Activated CD4-positive, alpha-beta T cell treated with anti-CD3 and anti-CD28 coated beads, Interleukin-2, Interleukin-6, amounts not matched to agents 100 ng/mL and 50 ng/mL, durations not matched to agents 16 hours and 8 hours (primary cell): ENCODE results near the gene ADORA2A.

Source experiments
- DNase-seq: peaks from one replicate; pipeline ENCODE4 v3.0.0-alpha.2; 2020

ADORA2A gene

GRCh38 chr22:24404561-24405275, 22.7 kb upstream of the ADORA2A start:
- DNase-seq, result no peak

GRCh38 chr22:24405631-24406321, 21.6 kb upstream of the ADORA2A start:
- no peak for DNase-seq

GRCh38 chr22:24406322-24407277, 20.8 kb upstream of the ADORA2A start:
- no peak for DNase-seq

GRCh38 chr22:24407278-24407665, 20.1 kb upstream of the ADORA2A start:
- DNase-seq, result no peak

- no peak for DNase-seq
These were observed 19.5 kb upstream of the ADORA2A start for GRCh38 chr22:24407884-24408283.

- no peak for DNase-seq
These were observed 18.8 kb upstream of the ADORA2A start for GRCh38 chr22:24408630-24409029.

GRCh38 chr22:24409707-24410106, 17.7 kb upstream of the ADORA2A start:
- no peak for DNase-seq

GRCh38 chr22:24410110-24410856, 17.1 kb upstream of the ADORA2A start:
- peak; percentile 54 for DNase-seq

GRCh38 chr22:24411256-24412004, 16.0 kb upstream of the ADORA2A start:
- DNase-seq, result no peak

GRCh38 chr22:24412274-24412673, 15.1 kb upstream of the ADORA2A start:
- DNase-seq, result no peak

- DNase-seq, result no peak
These were observed 14.1 kb upstream of the ADORA2A start for GRCh38 chr22:24413271-24413670.

GRCh38 chr22:24413736-24414385, 13.5 kb upstream of the ADORA2A start:
- DNase-seq, result no peak

GRCh38 chr22:24414523-24414922, 12.9 kb upstream of the ADORA2A start:
- DNase-seq, result no peak

- no peak for DNase-seq
These were observed 12.1 kb upstream of the ADORA2A start for GRCh38 chr22:24414984-24415945.

- no peak for DNase-seq
These were observed 11.3 kb upstream of the ADORA2A start for GRCh38 chr22:24416095-24416494.

GRCh38 chr22:24416611-24417010, 10.8 kb upstream of the ADORA2A start:
- no peak for DNase-seq

GRCh38 chr22:24417200-24417599, 10.2 kb upstream of the ADORA2A start:
- no peak for DNase-seq

- no peak for DNase-seq
These were observed 9.3 kb upstream of the ADORA2A start for GRCh38 chr22:24417901-24418641.

GRCh38 chr22:24418786-24419474, 8.5 kb upstream of the ADORA2A start:
- no peak for DNase-seq
